GM19193 (cell line): ENCODE measurements around the gene RIMS3.

Source experiments
- POLR2A ChIP-seq: IDR thresholded peaks from 4 replicates; pipeline ENCODE4 v1.6.1; 2011; ENCODE audit not compliant: insufficient read depth, insufficient read length; ENCODE audit errors: extremely low read depth

The RIMS3 gene

DNA sequence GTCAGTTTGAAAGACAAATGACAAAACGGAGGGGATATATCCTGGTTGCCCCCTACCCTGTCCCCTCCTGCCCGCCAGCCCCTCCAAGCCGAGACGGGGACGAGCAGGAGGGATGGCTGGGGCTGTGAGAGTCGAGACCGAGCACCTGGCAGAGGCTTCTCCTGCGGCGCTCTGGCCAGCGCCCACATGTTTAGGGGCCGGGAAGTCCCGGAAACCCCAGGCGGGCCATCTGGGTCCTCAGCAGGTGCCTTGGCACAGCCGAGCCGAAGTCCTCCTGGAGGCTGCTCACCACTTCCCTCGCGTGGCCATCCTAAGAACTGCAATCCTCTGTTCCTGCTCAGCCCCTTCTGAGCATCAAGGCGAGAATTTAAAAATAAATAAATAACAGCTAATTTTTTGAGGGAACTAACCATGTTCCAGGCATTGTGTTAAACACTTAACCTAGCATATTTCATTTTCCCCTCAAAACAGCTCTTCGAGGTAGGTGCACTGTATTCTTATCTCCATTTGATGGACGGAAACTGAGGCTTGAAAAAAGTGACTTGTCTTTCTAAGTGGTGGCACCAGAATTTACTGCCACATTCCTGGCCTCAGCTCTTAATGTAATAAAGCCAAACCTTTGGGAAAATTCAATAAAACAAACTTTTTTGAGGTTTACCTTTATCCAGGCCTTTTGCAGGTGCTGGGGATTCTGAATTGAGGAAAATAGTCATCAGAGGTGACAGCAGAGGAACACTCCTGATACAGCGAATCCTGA lies 3.5 kb upstream of the RIMS3 start:
- TF ChIP-seq POLR2A = no peak

DNA sequence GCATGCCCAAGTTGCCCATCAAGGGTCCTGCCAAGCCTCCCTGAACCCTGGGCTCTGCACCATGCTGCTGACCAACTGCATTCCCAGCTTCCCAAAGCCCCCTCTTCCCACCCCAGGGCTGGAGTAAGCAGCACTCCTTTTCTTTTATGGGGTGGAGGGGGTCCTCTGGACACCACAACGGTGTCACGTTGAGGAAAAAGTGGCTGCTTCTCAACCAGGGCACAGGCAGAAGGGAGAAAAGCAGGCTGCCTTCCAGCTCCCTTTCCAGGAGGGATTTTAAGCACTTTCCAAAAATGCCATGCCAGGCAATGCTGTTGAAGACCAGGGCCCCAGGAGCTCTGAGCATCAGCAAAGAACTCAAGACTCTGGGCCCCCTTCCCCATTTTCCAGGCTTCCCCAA lies 691 bp downstream of the RIMS3 start:
- TF ChIP-seq POLR2A = no peak

DNA sequence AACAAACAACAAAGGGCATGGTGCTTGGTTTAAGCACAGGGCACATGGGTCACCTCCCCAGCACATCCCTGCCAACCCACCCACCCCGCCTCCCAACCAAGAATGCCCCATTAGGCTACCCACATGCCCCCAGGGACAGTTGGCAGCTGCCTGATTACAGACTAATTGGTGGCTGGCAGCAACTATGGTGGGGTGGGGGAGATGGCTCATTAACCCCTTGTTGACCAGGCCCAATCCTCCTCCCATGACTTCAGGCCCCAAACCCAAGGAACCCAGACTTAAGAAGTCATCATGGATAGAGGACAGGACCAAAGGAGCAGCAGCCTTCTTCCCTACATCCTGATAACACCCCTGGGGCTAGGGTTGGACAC lies 1.3 kb downstream of the RIMS3 start:
- TF ChIP-seq POLR2A = no peak

DNA sequence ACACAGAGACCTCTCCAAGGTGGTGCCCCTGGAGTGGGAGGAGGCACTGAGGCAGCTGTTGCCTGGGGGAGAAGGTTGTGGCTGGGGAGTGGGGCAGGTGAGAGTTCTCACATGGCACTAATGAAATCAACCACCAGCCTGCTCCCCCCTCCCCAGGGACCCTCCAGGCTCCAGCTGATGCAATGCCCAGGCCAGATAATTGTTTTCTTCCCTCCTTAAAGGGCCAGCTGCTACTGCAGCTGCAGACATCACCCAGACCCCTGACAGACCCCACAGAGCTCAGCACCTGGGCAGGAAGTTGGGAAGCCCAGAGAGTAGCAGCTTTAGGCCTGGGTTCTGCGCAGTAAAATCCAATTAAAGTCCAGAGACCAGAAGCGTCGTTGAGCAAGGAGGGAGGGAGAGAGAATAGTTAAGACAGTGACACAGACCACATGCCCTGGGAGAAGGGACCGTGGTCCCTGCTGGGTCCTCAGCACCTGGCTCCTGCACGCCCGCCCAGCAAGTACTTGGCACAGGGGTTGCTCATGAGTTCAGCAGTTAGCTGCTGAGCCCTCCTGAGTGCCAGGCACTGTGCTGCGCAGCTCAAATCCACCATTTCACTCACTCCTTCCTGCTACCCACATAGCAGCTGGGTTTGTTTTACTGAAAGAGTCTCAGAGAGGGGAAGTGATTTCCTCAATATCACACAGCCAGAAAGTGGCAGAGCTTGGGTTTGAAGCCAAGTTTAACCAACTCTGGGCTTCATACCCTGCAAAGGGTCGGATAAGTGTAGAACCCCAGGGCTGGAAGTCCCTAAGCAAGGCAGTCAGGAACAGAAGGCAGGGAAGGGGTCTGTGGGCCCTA lies 1.9 kb downstream of the RIMS3 start:
- no peak for TF ChIP-seq POLR2A

DNA sequence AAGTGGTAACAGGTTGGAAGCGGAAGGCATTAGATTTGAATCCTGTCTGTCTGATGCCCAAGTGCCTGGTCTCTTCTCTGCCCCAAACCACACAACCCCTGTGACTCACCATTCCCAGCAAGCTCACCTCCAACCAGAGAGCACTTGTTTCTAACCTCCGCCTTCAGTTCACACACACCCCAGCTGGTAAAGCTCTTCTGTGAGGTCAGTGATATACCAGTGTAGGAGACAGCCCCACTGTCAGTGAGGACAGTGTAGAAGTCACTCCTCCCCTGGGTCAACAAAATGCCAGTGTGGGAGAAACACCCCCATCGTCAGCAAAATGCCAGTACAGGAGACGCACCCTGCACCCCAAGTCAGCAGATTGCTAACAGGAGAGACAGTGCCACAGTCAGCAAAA lies 2.6 kb downstream of the RIMS3 start:
- TF ChIP-seq POLR2A = no peak

DNA sequence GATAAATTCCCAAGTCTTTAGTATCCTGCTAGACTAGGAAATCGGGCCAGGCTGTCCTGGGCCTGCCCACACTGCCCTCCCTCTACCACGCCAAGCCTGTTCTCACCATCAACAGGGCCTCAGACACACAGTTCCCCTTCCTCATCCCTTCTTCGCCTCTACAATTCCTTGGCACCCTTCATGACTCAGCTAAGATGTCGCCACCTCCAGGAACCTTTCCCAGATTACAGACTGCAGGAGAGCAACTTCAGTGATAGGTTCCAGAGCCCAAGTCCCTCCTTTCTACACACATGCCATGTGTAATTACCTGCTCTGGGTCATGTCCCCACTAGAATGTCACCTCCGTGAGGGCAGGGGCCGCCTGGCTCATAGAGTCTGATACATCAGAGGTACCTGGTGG lies 3.3 kb downstream of the RIMS3 start:
- no peak for TF ChIP-seq POLR2A

DNA sequence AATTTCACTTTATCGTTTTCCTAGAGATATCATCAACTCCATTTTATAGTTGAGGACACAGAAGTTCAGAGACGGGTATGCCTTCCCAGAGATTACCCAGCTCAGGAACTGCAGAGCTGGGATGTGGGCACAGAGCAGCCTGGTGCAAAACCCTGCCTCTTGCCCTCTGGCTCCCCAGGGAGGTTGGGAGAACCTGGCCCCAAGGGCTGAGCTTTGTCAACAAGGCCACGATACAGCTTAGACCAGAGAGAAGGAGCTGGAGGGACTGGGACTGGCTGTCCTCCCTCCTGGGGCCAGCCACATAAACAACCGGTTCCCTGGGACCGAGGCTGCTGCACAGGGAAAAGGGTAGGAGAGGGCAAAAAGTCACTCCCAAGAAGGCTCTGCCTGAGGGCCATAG lies 3.8 kb downstream of the RIMS3 start:
- no peak for TF ChIP-seq POLR2A

DNA sequence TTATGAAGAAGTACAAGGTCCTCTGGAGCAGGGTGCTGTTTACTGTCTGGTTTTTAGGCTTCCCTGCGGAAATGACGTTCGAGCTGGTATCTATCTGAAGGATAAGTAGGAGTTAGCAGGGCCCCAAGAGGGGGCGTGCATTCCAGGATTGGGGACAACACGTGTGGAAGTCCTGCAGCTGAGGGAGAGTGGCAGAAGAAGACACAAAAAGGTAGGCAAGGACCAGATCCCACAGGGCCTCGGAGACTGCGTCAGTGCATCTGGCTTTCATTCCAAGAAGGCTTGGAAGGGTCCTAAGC lies 5.9 kb downstream of the RIMS3 start:
- no peak for TF ChIP-seq POLR2A

DNA sequence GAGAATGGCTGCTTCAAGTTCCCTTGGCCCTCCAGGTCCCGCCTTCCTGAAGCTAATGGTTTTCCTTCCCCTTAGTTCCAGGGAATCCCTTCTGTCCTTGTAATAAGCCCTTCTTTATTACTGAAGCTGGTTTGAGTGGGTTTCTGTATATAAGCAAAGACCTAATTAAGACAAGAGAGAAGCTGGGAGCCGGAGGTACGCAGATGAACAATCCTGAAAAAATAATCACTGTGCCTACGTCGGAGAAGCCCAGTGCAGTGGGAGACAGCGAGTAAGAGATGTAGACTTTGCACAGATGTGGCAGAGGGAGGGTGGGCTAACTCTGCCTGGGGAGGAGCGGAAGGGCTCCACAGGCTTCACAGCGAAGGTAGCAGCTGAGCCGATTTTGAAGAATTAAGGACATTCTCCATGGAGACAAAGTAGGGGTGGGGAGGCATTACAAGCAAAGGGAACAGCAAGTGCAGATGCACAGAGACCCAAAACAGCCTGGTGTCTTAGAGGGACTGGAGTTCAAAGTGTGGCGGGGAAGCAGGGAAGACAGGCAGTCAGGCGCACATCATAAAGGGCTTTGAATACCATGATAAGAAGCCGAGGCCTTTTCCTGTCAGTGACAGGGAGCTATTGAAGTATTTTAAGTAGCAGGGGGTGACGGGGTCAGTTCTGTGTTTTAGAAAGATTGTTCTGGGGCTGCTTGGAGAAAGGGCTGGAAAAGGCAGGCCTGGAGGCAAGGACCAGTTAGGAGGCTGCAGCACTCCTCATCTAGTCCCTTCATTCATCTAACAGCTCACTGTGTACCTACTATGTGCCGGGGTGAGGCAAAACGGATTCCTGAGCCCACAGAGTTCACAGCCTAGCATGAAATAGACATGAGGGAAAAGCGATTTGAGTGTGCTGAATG lies 6.5 kb downstream of the RIMS3 start:
- TF ChIP-seq POLR2A = no peak

DNA sequence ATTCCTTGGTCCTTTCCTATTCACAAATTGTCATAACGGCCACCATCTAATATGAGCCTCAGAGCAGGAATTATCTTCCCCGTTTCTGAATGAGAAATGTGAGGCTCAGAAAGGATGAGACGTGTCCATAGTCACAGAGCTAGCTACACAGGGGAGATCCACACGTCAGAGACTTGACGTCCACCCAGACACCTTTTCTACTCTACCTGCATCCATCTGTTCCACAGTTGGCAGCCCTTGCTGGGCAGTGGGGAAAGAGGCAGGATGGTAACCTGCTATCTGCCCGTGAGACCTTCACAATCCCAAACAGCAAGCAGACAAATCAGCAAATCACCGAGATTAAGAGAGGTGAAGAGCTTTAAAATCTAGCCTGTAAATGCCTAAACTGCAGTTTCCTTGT lies 8.4 kb downstream of the RIMS3 start:
- TF ChIP-seq POLR2A = no peak

DNA sequence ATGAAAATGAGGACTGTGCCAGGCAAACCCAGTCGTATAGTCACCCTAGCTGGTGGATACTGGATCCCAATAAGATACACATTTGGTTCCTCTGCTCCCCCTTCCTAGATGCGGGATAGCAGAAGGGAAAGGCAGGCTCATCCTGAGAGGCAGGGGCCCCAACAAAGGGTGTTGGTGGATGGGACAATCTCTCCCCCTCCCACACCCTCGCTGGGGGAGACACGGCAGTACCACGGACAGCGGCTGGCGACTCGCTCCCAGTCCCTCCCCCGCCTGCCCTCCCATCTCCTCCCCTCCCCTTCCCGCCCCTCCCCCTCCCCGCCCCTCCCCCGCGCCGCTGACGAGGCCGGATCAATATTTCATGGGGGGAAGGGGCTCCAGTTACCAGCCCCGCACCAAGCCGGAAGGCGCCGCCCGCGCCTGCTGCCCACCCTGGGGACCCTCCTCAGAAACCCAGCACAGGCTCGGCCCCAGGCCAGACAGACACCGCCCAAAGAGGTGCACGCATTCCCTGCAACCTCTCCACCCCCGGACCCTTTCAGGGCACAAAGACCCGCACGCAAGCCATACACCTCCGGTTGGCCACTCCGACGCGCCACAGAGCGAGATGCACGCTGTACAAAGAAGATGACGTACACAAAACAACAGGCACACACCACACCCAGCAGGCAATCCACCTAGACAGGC lies 11.5 kb downstream of the RIMS3 start:
- TF ChIP-seq POLR2A = no peak

DNA sequence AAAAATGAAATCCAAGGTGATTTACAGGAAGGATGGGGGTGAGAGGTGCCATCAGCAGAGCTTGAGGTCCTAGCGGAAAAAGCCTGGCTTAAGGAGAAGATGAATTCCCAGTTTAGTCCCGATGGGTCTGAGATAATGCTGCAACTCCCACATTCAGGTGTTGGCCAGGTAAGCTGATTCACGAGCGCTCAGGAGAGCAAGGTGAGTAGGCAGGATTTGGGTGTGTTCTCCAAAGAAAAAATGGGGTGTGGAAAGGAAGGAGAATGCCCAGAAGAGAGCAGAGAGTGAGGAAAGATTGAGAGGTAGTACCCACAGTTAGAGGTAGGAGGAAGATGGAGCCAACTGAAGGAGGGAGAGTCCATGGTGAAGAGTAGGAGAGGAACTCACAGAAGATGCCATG lies 12.5 kb downstream of the RIMS3 start:
- TF ChIP-seq POLR2A = no peak

DNA sequence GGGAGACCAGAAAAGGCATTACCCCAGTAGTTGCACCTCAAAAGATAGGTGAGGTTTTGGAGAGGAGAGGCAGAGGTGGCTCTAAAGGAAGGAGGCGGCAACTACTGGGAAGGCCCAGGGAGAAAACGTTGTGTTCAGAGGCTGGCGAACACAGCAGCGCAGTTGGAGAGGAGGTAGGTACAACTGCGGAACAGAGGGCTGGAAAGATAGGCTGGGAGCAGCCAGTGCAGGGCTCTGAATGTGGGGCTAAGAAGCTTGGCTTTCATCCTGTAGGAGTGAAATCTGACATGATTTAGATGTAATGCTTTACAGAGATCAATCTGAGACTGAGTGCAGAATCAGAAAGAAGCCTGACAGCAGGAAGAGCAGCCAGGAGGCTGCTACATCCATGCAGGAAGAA lies 13.0 kb downstream of the RIMS3 start:
- TF ChIP-seq POLR2A = no peak

DNA sequence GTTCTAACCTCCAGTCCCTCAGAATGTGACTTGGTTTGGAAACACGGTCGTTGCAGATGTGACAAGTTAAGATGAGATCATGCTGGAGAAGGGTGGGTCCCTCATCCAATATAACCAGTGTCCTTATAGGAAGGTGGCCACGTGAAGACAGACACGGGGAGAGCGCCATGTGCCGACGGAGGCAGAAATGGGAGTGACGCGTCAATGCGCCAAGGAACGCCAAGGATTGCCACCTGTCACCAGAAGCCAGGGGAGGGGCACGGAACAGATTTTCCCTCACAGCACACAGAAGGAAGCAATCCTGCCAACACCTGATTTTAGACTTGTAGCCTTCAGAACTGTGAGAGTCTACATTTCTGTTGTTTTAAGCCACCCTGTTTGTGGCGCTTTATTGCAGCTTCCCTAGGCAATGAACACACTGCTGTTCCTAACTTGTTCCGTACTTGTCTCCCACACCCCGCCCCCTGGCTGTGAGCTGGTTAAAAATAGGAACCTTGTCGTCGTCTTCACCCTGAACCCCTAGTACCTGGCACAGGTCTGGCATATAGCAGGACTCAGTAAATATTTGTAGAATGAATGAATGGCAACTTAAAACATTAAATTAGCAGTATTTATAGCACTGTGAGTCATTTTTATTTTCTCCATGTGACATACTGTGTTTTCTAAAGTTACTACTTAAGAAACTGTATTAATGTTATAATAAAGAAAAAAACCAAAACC lies 14.2 kb downstream of the RIMS3 start:
- TF ChIP-seq POLR2A = no peak
